ENCODE results near the gene P3H2. TPM values are rescaled to one million over a fixed set of nuclear protein-coding genes. Genes with fewer than 3 reads are reported as not detected.

The P3H2 gene
- total and polyA plus RNA-seq, 2 donors (not counting 1 experiment from before 2014, with no cell fraction given), result not detected

- H3K9ac ChIP-seq (ENCODE audit: low read length), result no peak overlapping the region
- Mint-ChIP-seq H3K27me3 (peaks cover 7% of the 10 kb centered on the region), H3K9me3 (ENCODE audit: insufficient read depth) (no peaks in the 10 kb centered on the region), H3K4me3 (no peak overlapping the region), H3K27ac (no peak overlapping the region), H3K4me1 (no peaks in the 10 kb centered on the region)
- H3K4me2 ChIP-seq (replicated peaks; ENCODE audit: low read depth, low read length, poor library complexity, severe bottlenecking), result no peak overlapping the region
- ChIA-PET CTCF (no interaction called here), POLR2A (no interaction called here)
- ATAC-seq (ENCODE audit: low read depth) (no peak), DNase-seq (no peak)
- H3K79me2 ChIP-seq (ENCODE audit: control insufficient read depth, insufficient read depth, low read length), result no peaks in the 10 kb centered on the region
- no peaks in the 10 kb centered on the region for H3K27me3 ChIP-seq (replicated peaks in 1 of 4; ENCODE audit: control extremely low read depth in 1 of 4, control insufficient read depth in 3 of 4, insufficient read depth in 4 of 4, low read length in 3 of 4)
- no peak for TF ChIP-seq CTCF (IDR thresholded peaks at IDR 0.05)
- no peak for TF ChIP-seq EZH2 (IDR thresholded peaks at IDR 0.05; ENCODE audit: borderline replicate concordance, insufficient read depth, low read depth, low read length, poor library complexity, severe bottlenecking)
- H3K9me3 ChIP-seq (ENCODE audit: control extremely low read depth in 1 of 3, control insufficient read depth in 2 of 3, insufficient read depth in 1 of 3, low read length in 2 of 3), result no peaks in the 10 kb centered on the region
- H4K20me1 ChIP-seq (ENCODE audit: control insufficient read depth, insufficient read depth, low read length, poor library complexity, severe bottlenecking), result no peaks in the 10 kb centered on the region
- H3K27ac ChIP-seq (ENCODE audit: low read length in 2 of 2), result no peak overlapping the region
- no peak overlapping the region for H3K4me3 ChIP-seq (ENCODE audit: control extremely low read depth in 1 of 5, extremely low read depth in 1 of 5, insufficient read depth in 1 of 5, low read depth in 2 of 5, low read length in 4 of 5)
- intact Hi-C loops (cut with micrococcal nuclease), result no loop called here
- no peaks in the 10 kb centered on the region for H3K36me3 ChIP-seq (replicated peaks in 1 of 2; ENCODE audit: control extremely low read depth in 1 of 2, control insufficient read depth in 1 of 2, extremely low read depth in 1 of 2, insufficient read depth in 2 of 2, low read length in 1 of 2)
- no peak overlapping the region for H2AFZ ChIP-seq (ENCODE audit: insufficient read depth, low read depth, low read length, poor library complexity, severe bottlenecking)
- WGBS (ENCODE audit: insufficient coverage), result no CpG with 5 or more reads among the region's 3 CpGs
- no peaks in the 10 kb centered on the region for H3K4me1 ChIP-seq (ENCODE audit: control insufficient read depth in 2 of 2, insufficient read depth in 2 of 2, low read length in 2 of 2)
These were observed 117.6 kb downstream of the P3H2 start for GRCh38 chr3:190003068-190003467.

GRCh38 chr3:190001426-190001825, 119.3 kb downstream of the P3H2 start:
- no peak overlapping the region for H3K27ac ChIP-seq (ENCODE audit: low read length in 2 of 2)
- H4K20me1 ChIP-seq (ENCODE audit: control insufficient read depth, insufficient read depth, low read length, poor library complexity, severe bottlenecking), result no peaks in the 10 kb centered on the region
- ATAC-seq (ENCODE audit: low read depth) (no peak), DNase-seq (no peak)
- H3K27me3 Mint-ChIP-seq, result peaks cover 2% of the 10 kb centered on the region
- no peaks in the 10 kb centered on the region for H3K9me3 Mint-ChIP-seq (ENCODE audit: insufficient read depth)
- H3K27me3 ChIP-seq (replicated peaks in 1 of 4; ENCODE audit: control extremely low read depth in 1 of 4, control insufficient read depth in 3 of 4, insufficient read depth in 4 of 4, low read length in 3 of 4), result no peaks in the 10 kb centered on the region
- H3K27ac Mint-ChIP-seq, result no peak overlapping the region
- no peaks in the 10 kb centered on the region for H3K36me3 ChIP-seq (replicated peaks in 1 of 2; ENCODE audit: control extremely low read depth in 1 of 2, control insufficient read depth in 1 of 2, extremely low read depth in 1 of 2, insufficient read depth in 2 of 2, low read length in 1 of 2)
- H3K4me1 Mint-ChIP-seq, result no peaks in the 10 kb centered on the region
- no peak overlapping the region for H3K4me2 ChIP-seq (replicated peaks; ENCODE audit: low read depth, low read length, poor library complexity, severe bottlenecking)
- no peak overlapping the region for H3K4me3 ChIP-seq (ENCODE audit: control extremely low read depth in 1 of 5, extremely low read depth in 1 of 5, insufficient read depth in 1 of 5, low read depth in 2 of 5, low read length in 4 of 5)
- H3K79me2 ChIP-seq (ENCODE audit: control insufficient read depth, insufficient read depth, low read length), result no peaks in the 10 kb centered on the region
- H3K9ac ChIP-seq (ENCODE audit: low read length), result no peak overlapping the region
- ChIA-PET POLR2A (no interaction called here), CTCF (no interaction called here)
- TF ChIP-seq EZH2 (IDR thresholded peaks at IDR 0.05; ENCODE audit: borderline replicate concordance, insufficient read depth, low read depth, low read length, poor library complexity, severe bottlenecking) (no peak), CTCF (IDR thresholded peaks at IDR 0.05) (no peak)
- no peaks in the 10 kb centered on the region for H3K4me1 ChIP-seq (ENCODE audit: control insufficient read depth in 2 of 2, insufficient read depth in 2 of 2, low read length in 2 of 2)
- no CpG with 5 or more reads among the region's 3 CpGs for WGBS (ENCODE audit: insufficient coverage)
- H2AFZ ChIP-seq (ENCODE audit: insufficient read depth, low read depth, low read length, poor library complexity, severe bottlenecking), result no peak overlapping the region
- intact Hi-C loops (cut with micrococcal nuclease), result no loop called here
- no peak overlapping the region for H3K4me3 Mint-ChIP-seq
- no peaks in the 10 kb centered on the region for H3K9me3 ChIP-seq (ENCODE audit: control extremely low read depth in 1 of 3, control insufficient read depth in 2 of 3, insufficient read depth in 1 of 3, low read length in 2 of 3)

All from B cell (primary cell).